ENCODE results near the gene ERBB3.
A peak's percentile ranks its signal among the peaks of the same experiment; 100 is the strongest.

Gene ERBB3

DNA sequence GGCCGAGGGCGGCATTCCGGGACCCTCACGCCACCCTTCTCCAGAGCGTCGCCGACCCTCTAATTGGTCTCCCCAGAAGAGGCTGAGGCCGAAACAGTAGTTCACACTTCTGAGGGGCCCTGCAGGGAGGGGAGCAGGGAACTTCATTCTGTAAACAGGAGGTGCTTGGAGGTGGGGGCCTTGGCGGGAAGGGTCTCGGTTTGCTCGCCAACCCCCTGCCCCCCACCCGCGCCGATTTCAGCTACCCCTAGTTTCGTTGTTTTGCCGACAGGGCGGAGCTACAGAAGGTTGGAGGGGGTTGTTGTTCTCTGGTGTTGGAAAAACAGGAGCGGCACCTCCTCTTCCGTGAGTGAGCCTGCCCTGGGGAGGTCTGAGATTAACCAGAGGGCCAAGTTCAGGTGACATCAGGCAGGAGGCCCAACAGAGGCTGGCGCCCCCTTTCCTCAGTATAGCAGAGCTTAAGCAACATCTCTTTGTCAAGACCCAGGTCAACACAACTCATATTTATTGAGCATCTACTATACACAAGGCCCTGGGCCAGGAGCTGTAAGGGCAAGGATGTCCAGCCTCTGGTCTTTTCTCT is 682 bp downstream of the ERBB3 start:
- no peak for DNase-seq (ENCODE audit: low read depth)

GRCh38 chr12:56081393-56082347 is 1.7 kb downstream of the ERBB3 start:
- no peak for DNase-seq (ENCODE audit: low read depth)

- DNase-seq (ENCODE audit: low read depth): no peak
Measured at GRCh38 chr12:56082382-56082781, 2.4 kb downstream of the ERBB3 start.

- no peak for DNase-seq (ENCODE audit: low read depth)
Measured at GRCh38 chr12:56082967-56083366, 3.0 kb downstream of the ERBB3 start.

DNA sequence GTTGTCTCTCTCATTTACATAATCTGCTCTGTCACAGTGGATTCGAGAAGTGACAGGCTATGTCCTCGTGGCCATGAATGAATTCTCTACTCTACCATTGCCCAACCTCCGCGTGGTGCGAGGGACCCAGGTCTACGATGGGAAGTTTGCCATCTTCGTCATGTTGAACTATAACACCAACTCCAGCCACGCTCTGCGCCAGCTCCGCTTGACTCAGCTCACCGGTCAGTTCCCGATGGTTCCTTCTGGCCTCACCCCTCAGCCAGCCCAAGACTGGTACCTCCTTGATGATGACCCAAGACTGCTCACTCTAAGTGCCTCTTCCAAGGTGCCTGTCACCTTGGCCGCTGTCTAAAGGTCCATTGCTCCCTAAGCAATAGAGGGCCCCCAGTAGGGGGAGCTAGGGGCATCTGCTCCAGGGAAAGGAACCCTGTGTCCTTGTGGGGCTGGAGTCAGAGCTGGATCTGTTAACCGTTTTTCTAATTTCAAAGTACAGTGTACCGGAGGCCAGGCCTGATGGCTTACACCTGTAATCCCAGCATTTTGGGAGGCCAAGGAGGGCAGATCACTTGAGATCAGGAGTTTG is 5.1 kb downstream of the ERBB3 start:
- no peak for DNase-seq (ENCODE audit: low read depth)

DNA sequence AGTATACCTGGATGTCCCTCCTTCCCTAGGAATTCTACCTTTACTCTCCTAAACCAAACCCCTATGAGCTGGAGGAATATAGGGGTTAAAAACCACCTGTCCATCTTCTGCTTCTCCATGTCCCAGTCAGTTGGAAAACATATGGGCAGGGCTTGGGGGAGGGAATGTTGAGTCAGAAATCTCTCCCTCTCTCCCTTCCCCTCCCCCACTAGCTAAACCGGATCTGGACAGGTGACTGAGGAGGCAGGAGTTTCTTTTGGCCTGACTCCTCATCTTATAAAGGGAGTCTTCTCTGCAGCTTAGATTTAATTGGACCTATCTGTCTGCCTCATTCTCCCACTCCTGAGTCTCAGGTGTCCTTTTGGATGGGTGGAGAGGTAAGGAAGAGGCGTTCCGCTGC is 6.1 kb downstream of the ERBB3 start:
- no peak for DNase-seq (ENCODE audit: low read depth)

GRCh38 chr12:56086608-56087007 is 6.6 kb downstream of the ERBB3 start:
- no peak for DNase-seq (ENCODE audit: low read depth)

- no peak for DNase-seq (ENCODE audit: low read depth)
Measured at GRCh38 chr12:56087220-56087619, 7.3 kb downstream of the ERBB3 start.

DNA sequence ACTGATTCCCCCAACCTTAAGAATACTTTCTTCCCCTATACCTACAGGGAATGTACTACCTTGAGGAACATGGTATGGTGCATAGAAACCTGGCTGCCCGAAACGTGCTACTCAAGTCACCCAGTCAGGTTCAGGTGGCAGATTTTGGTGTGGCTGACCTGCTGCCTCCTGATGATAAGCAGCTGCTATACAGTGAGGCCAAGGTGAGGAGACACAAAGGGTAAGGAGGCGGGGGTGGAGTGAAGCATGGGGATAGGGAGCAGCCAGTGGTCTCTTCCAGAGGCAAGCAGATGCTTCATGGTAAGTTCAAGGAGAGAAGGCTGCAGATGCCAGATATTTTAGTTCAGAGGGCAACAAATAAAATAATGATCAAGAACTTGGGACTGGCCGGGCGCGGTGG is 17.8 kb downstream of the ERBB3 start:
- DNase-seq (ENCODE audit: low read depth): no peak

GRCh38 chr12:56098592-56098991 is 18.6 kb downstream of the ERBB3 start:
- no peak for DNase-seq (ENCODE audit: low read depth)

GRCh38 chr12:56099787-56100186 is 19.8 kb downstream of the ERBB3 start:
- DNase-seq (ENCODE audit: low read depth): no peak

DNA sequence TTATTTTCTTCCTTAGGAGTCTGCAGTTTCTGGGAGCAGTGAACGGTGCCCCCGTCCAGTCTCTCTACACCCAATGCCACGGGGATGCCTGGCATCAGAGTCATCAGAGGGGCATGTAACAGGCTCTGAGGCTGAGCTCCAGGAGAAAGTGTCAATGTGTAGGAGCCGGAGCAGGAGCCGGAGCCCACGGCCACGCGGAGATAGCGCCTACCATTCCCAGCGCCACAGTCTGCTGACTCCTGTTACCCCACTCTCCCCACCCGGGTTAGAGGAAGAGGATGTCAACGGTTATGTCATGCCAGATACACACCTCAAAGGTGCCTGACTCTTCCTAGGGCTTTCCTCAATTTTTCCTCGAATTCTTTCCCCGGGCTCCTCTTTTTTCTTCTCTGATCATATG is 21.1 kb downstream of the ERBB3 start:
- DNase-seq (ENCODE audit: low read depth): no peak

DNA sequence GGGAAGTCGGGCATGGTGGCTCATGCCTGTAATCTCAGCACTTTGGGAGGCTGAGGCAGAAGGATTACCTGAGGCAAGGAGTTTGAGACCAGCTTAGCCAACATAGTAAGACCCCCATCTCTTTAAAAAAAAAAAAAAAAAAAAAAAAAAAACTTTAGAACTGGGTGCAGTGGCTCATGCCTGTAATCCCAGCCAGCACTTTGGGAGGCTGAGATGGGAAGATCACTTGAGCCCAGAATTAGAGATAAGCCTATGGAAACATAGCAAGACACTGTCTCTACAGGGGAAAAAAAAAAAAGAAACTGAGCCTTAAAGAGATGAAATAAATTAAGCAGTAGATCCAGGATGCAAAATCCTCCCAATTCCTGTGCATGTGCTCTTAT is 22.7 kb downstream of the ERBB3 start:
- no peak for DNase-seq (ENCODE audit: low read depth)

GRCh38 chr12:56103066-56103711 is 23.2 kb downstream of the ERBB3 start:
- no peak for DNase-seq (ENCODE audit: low read depth)

DNA sequence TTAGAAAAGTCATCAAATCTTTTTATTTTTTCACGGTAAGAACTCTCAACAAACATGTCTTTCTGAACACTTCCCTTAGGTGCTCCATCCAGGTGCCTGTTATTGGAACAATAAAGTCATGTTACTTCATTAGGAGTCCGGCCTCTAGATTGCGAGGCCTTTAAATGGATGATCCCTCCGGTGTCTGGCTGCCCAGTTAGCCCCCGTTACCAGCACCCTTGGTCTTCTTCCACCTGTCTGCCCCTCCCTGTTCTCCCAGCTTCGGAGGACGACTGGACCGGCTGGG is 23.8 kb downstream of the ERBB3 start:
- no peak for DNase-seq (ENCODE audit: low read depth)

GRCh38 chr12:56104109-56104814 is 24.3 kb downstream of the ERBB3 start, which contains the start of gene PA2G4:
PA2G4 (plus strand) TSS chr12:56104559; CDS start chr12:56104738, 179 bp downstream.
- DNase-seq (ENCODE audit: low read depth): peak; percentile 99

- DNase-seq (ENCODE audit: low read depth): peak; percentile 39
Measured at GRCh38 chr12:56104815-56105608, 25.0 kb downstream of the ERBB3 start.

DNA sequence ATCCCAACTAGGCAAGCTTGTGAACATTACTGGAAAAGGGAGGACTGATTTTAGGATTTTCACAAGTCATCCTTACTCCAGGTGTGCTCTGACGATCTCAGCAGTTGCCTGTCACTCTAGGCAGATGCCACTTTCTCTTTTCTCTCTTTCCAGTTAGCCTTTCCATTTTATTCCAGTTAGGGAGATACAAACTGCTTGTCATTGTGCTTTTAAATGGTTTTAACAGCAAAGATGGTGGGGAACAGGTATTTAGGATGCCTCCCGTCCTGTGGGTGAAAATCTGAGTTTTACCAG is 25.6 kb downstream of the ERBB3 start:
- DNase-seq (ENCODE audit: low read depth): no peak

DNA sequence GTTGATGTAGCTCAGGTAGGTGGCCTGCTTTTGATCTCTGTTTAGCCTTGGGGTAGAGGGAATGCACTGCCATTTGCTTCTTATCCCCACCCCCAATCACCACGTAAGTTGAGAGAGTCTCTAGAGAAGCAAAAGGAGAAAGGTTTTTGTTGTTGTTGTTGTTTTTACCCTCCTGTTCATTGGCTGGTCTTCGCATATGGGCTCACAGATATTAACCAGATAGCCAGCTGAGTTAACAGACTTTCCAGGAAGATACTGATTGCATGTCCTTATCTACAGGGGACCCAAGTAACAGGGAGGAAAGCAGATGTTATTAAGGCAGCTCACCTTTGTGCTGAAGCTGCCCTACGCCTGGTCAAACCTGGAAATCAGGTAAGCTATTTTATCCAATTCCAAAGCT is 27.3 kb downstream of the ERBB3 start:
- DNase-seq (ENCODE audit: low read depth): no peak

- no peak for DNase-seq (ENCODE audit: low read depth)
Measured at GRCh38 chr12:56110571-56110970, 30.6 kb downstream of the ERBB3 start.

GRCh38 chr12:56114084-56114483 is 34.1 kb downstream of the ERBB3 start:
- no peak for DNase-seq (ENCODE audit: low read depth)

DNA sequence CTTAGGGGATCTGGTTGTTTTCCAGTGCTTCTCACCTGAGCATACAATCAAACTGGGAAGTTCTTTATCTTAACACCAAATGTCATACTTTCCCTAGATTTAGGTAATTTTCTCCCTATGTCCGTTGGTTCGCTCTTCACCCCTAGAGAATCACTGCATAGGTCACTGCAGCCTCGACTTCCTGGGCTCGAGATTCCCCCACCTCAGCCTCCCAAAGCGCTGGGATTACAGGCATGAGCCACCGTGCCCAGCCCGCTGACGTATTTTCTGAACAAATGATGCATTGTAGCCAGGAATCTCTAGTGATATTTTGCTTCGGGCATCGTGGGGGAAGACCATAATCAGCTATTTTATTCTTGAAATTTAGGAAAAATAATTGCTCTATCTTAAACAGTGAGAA is 35.4 kb downstream of the ERBB3 start:
- DNase-seq (ENCODE audit: low read depth): peak; percentile 45

Measured in iris pigment epithelial cell (primary cell).